ENCODE results near the gene NUBP1.
"Not testable (repeated sequence)": the region's sequence is repeated elsewhere in the genome, so short reads cannot be mapped to it uniquely, and the experiment has no call there.

Gene NUBP1
- total RNA-seq, result 11.3 to 42.3 (median 26.4) reads per million in 18 experiments

DNA sequence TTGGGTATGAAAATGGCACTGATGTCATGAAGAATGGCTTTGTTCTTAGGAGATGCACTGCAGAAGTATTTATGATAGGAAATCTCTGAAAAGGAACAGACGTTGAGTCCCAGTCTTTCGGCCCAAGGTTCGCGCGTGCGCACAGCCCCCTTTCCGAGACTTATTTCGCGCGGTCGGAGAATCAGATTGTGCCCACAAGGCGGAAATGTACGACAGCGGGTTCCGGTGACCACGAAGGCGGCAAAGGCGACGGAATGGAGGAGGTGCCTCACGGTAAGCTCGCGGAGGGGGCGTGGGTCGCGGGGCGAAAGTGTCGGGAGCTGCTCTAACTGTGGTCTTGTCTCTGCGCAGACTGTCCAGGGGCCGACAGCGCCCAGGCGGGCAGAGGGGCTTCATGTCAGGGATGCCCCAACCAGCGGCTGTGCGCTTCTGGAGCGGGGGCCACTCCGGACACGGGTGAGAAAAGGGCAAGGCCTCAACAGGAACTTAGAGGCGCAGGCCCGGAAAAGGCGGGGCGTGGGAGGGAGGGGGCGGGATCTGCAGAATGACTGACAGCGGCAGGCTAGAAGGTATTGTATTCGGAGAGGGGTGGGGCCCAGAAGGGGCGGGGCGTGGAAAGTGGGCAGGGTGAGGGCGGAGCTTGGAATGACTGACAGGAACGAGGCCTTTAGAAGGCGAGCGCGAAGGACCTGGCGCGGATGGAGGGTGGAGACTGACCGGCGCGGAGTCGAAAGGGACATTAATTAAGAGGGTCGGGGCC, at the start of gene NUBP1:
Gene NUBP1, plus strand, starts transcription at position 233 of the 760 bp plus-strand sequence. Its CDS starts 22 bp downstream, at position 255.
- peak; percentile 99 to 100 for DNase-seq

DNA sequence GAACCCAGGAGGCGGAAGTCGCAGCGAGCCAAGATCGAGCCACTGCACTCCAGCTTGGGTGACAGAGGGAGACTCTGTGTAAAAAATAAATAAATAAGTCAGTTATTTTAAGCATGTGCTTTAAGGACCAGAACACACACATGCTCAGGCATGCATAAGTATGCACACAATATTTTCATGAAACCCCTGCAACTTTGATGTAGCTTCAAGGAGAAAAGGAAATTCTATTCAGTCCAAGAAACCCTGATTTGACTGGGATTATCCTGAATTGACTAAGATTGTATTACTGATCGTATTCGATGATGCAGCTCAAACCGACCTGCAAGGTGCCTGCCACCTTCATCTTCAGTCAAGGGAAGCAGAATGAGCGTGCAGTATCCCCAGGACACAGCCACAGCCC, 49.8 kb upstream of the NUBP1 start:
- DNase-seq, result no peak

DNA sequence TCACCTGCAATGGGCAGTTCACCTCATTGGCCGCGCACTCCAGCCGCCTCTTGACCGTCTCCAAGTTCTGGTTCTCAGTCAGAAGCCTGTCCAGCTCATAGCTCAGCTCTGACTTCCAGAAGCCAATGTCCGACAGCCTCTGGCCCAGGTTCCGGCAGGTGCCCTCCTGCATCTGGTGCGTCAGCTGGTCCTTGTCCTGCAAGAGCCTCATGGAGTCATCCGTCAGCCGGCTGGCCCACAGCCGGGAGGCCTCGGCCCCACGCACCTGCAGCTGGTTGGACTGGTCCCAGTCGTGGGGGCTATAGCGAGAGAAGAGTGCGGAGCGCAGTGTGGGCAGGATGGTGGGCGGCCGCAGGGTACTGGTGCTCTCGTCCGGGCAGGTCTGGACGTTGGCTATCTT, 49.3 kb upstream of the NUBP1 start:
- DNase-seq, result no peak

DNA sequence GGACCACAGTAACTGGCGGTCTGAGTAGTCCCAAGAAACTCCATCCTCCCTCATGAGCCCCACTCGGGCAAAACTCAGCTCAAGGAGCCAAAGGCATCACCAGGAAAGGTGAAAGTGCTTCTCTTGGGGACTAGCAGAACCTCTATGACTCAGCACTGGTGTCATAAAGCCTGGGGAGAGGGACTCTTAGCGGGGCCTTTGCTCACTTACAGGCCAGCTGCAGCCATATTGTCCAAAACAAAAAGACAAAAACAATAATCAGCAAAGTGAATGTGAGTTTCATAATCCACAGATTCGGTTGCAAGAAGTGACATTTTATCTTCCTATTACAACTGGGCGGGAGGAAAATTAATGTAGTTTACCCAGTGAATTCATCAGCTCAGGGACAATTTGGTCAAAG, 48.8 kb upstream of the NUBP1 start, which contains the start of gene TEKT5:
Gene TEKT5, minus strand, starts transcription at position 101 of the 400 bp plus-strand sequence. Its CDS starts 57 bp downstream, at position 44.
- no peak for DNase-seq

DNA sequence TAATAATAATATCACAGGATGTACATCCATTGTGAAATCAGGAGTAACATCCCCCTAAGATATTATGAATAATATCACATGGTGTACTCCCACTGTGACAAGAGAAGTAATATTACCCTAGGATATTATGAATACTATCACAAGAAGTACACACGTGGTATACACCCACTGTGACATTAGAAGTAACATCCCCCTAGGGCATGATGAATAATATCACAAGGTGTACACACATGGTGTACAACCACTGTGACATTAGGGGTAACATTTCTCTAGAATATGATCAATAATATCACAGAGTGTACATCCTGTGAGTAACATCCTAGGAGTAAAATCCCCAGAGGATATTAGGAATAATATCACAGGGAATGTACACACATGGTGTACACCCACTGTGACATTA, 43.9 kb upstream of the NUBP1 start:
- no peak for DNase-seq

DNA sequence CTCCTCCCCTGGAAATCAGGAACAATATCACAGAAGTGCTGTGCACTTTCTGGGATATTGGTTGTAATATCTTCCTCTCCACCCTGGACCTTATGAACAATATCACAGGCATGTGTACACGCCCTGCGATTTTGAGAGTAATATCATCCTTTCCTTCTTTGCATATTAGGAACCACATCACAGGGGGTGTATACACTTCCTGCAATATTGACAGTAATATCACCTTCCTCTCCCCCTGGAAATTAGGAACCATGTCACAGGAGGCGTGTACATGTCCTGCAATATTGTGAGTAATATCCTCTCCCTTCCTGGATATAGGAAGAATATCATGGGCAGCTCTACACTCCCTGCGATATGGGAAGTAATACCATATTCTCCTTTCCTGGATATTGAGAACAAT, 34.7 kb upstream of the NUBP1 start:
- DNase-seq, result no peak

DNA sequence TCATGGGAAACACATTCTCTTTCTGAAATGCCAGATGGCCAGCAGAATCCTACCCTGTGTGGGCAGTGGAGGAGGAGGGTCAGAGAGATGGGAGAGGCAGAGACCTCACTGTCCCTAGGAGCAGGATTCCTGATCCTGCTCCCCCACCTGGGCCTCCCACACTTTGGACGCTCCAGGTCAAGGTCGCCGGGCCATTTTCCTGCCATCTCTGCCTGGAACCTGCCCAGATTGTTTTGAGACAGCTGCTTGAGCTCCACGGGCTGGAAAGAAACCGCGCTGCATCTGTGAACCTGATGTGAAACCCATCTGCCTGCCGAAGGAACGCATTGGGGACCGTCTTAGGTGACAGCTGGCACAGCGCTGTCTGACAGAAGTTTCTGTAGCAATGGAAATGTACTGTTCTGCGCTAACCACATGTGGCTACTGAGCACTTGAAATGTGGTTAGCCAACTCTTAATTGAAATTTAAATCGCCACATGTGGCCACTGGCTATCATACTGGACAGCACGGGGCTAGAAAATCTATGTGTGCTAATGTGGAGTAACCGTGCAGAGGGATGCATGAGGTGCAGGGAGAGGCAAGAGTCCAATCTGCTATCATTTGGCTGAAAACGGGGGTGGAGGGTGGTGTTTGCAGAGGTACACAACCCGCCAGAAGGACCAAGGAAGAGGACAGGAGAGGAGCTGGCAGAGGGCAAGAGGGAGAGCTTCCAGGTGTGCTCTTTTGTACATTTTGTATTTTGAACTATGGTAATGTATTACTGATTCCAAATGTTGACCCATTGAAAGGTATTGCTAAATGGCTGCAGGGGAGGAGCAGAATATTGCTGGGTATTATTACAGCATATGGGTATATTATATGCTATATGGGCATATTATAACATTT, 15.4 kb upstream of the NUBP1 start:
- DNase-seq, result no peak

DNA sequence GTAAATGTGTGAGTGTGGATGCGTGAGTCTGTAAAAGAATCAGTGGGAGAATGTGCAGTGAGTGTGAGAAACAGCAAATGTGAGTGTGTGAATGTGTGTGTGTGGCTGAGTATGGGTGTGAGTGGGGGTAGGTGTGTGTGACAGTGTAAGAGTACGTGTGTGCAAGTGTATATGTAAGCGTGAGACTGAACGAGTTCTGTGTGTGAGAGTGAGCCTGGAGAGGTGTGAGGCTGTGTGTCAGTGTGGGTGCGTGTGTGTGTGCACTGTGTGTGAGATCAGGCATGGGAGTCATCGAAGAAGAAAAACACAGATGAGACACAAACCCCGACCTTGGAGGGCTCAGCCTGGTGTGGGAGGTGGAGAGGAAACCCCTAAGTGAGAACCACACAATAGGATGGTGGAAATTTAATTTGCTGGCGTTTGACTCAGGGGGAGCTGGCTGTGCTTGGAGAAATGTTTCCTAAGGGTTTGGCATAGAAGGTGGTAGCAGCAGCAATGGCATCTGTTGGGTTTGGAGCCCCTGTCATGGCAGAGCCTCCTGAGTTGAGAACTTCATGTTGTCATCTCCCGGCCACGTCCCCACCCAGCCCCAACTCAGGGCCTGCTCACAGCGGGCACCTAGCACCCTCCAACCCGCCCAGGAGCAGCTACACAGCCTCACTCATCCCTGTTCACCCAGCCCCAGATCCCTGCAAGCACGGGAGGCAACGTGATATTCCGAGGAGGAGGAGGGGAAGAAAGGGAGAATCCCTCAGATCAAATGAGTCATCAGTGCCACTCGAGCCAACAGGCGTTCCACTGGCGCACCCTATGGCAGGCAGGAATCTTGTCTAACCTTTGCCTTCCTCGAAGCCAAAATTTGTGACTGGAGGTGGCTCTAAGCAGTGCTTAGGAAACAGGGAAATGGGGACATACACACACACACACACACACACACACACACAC, 14.3 kb upstream of the NUBP1 start:
- DNase-seq, result no peak

DNA sequence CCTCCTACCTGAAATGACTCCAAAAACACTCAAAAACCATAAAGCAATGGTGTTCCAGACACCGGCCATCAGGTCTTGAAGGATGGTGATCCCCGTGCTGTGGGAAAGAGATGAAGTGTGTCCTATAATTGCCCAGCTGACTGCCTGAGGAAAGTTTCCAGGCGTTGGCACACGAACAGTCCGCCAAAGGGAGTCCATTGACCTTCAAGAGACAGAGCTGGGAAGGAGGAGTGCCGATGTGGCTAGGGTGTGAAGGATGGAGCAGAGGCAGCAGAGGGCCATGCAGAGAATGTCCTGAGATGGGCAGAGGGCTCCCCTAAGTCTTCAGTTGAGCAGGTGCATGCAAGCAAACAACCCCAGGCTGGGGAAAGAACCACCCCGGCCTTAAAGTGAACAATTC, 11.9 kb upstream of the NUBP1 start:
- no peak for DNase-seq

DNA sequence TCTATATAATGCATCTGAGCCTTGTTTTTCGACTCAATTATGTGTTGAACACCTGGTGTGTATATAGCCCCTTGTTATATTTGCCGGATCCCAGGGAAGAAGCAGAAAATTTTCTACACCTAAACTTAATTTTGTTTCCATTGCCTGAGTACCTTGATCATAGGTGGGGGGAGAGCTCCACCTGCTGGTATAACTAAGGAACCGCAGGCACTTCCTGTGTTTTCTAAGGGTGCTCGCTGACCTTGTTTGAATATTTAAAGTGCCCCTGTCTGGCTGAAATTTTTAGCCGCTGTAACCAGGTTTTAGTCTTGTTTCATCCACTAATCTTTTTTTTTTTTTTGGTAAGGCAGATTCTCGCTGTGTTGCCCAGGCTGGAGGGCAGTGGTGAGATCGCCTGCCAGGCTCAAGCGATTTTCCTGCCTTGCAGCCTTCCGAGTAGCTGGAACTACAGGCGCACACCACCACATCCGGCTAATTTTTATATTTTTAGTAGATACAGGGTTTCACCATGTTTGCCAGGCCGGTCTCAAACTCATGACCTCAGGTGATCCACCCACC, 6.5 kb upstream of the NUBP1 start:
- DNase-seq, result peak; percentile 78 to 80

DNA sequence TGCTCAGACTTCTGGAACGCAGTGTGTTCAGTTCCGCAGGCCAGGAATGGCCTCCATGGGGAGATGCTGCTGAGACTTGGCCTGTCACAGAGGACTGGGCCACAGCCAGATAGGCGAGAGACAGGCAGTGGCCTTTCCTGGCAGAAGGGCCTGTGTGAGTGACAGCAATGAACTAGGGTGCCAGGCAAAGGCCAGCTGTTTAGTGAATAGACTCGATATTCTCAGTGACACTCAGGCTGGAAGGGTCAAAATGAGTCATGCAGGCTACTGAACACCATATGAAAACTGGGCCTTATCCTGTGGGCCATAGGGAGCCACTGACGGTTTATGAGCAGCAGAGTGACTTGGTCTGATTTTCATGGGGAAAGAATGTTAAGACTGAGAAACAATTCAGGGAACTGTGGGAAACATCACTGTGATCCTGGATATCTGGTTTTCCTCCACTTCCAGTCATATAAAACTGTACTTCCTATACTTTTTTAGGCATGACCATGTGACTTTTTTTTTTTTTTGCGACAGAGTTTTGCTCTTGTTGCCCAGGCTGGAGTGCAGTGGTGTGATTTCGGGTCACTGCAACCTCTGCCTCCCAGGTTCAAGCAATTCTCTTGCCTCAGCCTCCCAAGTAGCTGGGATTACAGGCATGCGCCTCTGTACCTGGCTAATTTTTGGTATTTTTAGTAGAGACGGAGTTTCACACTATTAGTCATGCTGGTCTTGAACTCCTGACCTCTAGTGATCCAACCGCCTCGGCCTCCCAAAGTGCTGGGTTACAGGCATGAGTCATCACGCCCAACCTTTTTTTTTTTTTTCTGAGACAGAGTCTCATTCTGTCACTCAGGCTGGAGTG, 5.2 kb upstream of the NUBP1 start:
- peak; percentile 86 to 87 for DNase-seq

DNA sequence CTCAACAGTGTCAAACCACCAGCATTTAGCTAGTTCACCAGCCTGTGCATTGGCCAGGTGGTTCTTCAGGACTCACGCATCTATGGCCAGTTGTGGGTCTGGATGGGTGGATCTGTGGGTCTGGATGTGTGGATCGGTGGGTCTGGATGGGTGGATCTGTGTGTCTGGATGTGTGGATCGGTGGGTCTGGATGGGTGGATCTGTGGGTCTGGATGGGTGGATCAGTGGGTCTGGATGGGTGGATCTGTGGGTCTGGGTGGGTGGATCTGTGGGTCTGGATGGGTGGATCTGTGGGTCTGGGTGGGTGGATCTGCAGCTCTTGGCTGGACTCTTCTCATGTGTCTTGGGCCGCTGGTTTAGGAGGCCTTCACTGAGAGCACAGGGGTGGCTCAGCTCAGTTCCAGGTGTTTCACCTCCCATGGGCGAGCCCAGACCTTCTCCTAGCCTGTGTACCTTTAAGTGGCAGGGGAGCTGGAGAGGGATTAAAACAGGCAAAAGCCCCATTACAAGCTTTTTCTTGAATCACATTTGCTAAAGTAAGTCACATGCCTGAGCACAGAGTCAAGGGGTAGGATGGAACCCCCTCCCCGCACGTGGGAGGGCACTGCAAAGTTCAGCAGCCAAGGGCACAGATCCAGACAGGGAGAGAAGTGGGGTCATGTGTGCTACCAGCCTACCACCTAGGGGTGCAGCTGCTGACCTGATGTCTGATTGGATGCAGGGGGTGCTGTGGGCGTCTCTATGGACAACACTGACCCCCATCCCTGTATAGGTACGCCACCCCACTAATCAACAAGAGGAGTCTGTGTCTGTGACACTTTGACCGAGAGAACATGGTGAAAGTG, 3.4 kb upstream of the NUBP1 start:
- no peak for DNase-seq

DNA sequence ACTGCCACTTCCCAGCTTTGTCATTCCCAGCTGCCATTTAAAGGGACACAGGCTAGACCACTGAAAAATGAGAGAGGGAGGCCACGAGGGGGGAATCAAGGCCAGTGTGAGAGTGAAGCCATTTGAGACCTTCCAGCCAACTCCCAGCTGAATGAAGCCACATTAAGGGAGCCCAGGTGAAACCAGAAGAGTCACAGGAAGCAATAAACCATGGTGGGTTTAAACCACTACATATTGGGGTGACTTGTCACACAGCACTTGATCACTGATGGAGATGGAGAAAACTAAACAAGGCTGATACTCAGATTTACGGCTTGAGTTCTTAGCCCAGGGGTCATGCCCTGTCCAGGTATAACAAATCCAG, 2.8 kb upstream of the NUBP1 start:
- DNase-seq, result no peak

DNA sequence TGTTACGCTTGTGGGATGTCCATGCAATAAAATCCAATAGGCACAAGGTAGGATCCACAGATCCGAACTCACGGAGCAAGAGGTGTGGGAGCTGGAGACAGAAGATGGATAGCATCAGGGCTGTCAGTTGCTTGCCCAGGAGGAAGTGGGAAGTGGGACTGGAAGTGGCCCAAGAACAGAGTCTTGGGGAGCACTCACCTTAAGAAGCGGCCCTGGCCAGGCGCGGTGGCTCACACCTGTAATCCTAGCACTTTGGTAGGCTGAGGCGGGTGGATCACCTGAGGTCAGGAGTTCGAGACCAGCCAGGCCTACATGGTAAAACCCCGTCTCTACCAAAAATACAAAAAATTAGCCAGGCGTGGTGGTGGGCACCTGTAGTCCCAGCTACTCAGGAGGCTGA, 2.4 kb upstream of the NUBP1 start:
- DNase-seq, result not testable (repeated sequence)

DNA sequence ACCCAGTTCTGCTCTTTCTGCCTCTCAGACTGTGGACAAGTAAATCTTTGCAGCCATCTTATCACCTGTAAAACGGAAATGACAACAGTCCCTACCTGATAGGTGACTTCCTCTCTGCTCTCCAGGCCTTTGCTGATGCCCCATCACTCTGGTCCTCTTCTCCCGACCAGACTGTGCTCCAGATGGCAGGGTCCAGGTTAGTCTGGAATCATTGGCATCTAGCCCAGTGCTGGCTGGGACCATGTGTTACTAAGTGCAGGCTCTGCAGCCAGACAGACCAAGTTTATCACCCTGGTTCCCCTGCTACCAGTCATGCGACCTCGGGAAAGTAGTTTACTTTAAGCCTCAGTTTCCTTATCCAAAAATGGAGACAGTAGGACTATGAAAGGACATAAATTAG, 1.8 kb upstream of the NUBP1 start:
- DNase-seq, result no peak

DNA sequence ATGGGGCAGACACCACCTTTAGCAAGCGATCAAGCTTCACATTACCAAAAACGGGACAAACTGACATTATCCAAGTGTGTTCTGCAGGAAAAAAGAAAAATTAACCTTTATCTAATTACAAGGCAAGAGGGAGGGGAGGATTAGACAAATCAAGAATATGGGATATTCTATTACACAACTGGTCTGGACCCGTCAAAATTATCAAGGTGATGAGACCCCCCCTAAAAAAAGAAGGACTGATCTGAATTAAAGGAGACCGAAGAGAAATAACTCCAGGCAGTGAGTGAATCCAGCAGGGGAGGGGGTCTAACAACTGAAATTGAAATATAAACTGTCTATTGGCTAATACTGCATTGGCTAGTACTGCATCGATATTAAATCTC, 424 bp upstream of the NUBP1 start:
- no peak for DNase-seq

DNA sequence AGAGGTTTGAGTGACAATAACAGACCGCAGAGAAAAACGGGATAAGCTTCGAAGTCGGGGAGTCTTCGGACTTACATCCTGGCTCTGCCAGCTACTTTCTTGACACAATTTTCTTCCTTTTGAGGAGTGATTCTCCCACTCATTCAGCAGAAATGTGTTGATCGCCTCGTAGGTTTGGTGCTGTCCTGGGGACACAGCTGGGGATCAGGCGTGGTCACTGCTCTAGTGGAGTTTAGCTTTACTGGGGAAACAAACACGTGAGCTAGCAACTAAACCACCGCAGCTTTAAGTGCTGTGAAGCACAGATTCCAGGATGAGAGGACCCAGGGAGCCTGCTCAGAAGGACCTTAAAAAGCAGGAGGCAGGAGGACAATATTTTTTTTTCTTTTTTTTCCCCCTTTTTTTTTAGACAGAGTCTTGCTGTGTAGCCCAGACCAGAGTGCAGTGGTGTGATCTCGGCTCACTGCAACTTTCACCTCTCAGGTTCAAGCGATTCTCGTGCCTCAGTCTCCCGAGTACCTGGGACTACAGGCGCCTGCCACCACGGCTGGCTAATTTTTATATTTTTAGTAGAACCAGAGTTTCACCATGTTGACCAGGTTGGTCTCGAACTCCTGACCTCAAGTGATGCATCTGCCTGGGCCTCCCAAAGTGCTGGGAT, 858 bp downstream of the NUBP1 start:
- no peak for DNase-seq

DNA sequence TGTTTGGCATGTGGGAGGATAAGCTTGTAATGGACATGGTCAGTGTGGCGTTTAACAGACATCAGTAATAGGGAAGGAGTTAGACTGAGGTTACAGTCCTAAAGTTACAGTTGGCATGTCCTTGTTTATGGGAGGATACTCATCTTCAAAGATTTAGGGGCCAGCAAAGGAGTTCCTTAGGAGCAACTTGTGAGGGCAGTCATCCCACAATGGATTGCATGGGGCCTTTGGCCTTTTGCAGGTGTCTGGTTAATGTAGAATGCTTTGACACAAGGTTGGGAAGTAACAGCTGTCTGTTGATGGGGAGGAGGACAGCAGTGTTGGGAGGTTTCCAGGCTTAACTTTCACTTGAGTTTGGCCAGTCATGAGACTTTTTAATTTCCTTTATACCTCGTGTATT, 2.2 kb downstream of the NUBP1 start:
- DNase-seq, result peak in 1 of 2 donors; percentile 36

DNA sequence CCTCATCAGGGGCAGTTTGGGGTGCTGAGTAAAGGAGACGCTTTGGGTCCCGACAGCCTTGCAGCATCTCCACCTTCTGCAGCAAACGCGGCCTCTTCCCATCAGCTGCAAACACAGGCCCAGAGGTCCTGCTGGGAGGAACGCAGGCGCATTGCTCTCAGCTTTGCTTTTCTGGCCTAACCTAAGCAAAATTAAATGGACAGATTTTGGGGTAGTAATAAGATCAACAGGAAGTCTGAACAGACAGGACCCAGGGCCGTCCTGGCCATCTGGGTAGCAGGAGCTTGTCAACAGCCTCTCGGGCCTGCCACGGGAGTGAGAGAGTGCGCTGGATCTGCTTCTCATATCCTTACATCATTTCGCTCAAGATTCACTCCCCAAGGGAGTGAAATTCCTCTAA, 7.2 kb downstream of the NUBP1 start:
- DNase-seq, result no peak

DNA sequence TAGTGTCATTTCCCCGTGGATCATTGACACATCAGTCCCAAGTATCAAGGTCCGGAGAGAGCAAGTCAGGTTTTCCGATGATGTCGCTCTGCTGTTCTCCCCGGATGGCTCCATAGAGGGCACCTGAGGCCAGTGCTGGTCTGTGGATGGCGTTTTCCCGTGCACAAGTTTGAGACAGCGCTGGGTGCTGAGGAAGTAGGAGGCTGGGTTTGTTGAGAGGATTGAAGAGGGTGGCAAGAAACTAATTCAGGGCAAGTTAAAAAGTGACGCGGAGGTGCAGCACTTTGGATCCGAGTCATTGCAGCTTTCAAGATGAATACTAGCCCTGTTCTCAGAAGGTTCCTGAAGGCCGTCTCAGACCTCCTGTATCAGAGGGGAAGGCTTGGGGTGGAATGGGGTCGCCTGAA, 7.7 kb downstream of the NUBP1 start:
- DNase-seq, result no peak
